ENCODE results near the gene KRTAP3-1.

DNA sequence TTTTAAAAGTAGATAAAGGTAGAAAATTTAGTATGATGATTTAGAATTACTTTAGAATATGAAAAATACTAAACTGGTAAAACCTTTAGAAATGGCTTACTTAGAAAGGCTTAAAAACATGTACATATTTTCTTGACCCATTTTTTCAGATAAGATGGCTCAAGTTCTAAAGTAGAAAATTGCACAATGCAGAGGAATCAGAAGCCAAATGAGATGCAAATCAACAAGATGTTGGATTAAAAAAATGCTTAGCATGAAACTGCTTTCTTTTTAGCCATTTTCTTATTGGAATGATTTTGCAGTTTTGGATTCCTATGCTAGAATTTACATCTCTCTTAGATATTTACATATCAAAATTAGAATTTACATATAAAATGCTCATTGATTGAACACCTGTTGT, 1.5 kb upstream of the KRTAP3-1 start:
- TF ChIP-seq, protein P1, sequence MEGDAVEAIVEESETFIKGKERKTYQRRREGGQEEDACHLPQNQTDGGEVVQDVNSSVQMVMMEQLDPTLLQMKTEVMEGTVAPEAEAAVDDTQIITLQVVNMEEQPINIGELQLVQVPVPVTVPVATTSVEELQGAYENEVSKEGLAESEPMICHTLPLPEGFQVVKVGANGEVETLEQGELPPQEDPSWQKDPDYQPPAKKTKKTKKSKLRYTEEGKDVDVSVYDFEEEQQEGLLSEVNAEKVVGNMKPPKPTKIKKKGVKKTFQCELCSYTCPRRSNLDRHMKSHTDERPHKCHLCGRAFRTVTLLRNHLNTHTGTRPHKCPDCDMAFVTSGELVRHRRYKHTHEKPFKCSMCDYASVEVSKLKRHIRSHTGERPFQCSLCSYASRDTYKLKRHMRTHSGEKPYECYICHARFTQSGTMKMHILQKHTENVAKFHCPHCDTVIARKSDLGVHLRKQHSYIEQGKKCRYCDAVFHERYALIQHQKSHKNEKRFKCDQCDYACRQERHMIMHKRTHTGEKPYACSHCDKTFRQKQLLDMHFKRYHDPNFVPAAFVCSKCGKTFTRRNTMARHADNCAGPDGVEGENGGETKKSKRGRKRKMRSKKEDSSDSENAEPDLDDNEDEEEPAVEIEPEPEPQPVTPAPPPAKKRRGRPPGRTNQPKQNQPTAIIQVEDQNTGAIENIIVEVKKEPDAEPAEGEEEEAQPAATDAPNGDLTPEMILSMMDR (IDR thresholded peaks at IDR 0.05): no peak
- TF ChIP-seq POLR2AphosphoS5 (IDR thresholded peaks at IDR 0.05): no peak
